GM12874 (cell line): ENCODE measurements around the gene ZNF576.

ENCODE experiments used
- CTCF ChIP-seq: IDR thresholded peaks from 2 replicates; pipeline ENCODE4 v1.5.1; 2011; ENCODE audit warnings: low read depth, mild to moderate bottlenecking, control low read depth, low read length, moderate library complexity; ENCODE audit not compliant: insufficient read depth

Gene ZNF576

GRCh38 chr19:43595999-43596841 lies at the start of gene ZNF576, which contains the start of gene IRGQ:
TSS of gene ZNF576 (plus strand) at chr19:43596595. CDS start at chr19:43597109, 514 bp downstream.
TSS of gene IRGQ (minus strand) at chr19:43596134. CDS start at chr19:43595338, 796 bp downstream.
- TF ChIP-seq CTCF: no peak

- no peak for TF ChIP-seq CTCF
Observed at GRCh38 chr19:43548706-43549105, 47.7 kb upstream of the ZNF576 start.

- no peak for TF ChIP-seq CTCF
Observed at GRCh38 chr19:43551399-43552197, 44.8 kb upstream of the ZNF576 start.

GRCh38 chr19:43552198-43552450 lies 44.3 kb upstream of the ZNF576 start:
- TF ChIP-seq CTCF: no peak

- TF ChIP-seq CTCF: no peak
Observed at GRCh38 chr19:43552616-43553015, 43.8 kb upstream of the ZNF576 start.

- no peak for TF ChIP-seq CTCF
Observed at GRCh38 chr19:43553656-43554055, 42.7 kb upstream of the ZNF576 start.

GRCh38 chr19:43554317-43554895 lies 42.0 kb upstream of the ZNF576 start:
- no peak for TF ChIP-seq CTCF
